ENCODE measurements around the gene CUTA.
A peak's percentile ranks its signal among the peaks of the same experiment; 100 is the strongest.

The CUTA gene

DNA sequence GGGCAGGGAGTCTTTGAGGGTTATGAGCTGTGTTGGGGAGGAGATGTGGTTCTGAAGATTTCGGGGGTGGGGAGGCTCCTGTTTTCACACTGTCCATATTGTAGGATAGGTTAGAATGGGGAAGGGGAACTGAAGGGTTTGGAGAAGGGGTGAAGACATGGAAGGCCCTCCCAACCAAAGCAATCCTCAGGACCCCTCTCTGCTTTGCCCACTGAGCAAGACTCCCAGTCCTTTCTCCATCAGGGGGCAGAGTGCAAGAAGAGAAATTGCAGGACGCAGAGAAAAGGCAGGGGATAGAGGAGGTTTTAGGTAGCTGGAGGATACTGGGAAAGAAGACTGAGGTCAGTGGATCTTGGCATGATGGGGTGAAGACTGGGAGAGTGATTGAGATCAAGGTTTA lies 5.9 kb upstream of the CUTA start:
- no peak for DNase-seq (ENCODE audit: low spot score)

DNA sequence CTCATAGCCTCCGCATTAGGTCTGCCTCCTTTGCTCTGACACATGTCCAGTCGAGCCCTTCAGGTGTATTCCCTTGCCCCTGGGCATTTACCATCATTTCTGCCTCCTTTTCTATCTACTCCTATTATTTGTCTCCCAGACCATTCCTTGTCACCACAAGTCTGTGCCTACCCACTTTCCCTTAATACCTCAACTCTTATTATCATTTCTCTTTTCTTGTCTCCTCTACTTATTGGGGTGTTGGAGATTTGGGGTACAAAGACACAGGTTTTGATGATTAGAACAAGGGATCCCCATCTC lies 3.4 kb upstream of the CUTA start:
- DNase-seq (ENCODE audit: low spot score), result no peak

DNA sequence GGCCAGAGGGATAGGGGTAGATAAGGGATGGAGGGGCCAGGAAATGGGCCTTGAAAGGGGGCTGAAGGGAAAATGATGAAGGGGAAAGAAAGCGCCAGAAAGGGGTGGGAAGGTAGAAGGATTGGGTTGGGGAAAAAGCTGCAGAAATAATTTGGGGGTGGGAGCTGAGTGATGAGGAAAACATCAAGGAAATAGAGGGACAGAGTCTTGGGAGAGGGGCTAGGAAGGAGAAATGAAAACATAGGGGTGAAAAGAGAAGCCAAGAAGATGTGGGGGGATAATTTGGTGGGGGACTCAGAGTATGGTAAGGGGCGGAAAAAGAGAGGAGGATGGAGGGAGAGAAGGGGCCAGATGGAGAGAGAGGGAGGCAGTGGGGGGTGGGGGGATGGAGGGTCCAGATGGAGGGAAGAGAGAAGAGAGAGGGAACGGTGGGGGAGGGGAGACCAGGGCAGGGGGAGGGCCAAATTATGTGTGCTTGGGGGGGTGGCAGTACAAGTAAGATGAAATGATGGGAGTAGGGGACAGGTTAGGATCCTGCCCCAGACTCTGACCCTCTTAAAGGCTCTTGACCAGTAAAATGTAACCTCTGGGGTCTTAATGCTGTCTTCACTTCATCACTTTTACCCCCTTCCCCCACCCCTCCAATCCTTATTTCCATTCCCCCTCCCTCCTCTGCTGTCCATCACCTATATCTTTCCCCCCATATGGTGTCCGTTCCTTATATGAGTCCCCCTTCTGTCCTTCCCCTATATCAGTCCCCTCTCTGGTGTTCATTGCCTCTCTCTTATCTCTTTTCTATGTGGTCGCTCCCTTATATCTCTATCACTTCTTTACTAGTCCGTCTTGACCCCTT lies 2.8 kb upstream of the CUTA start:
- DNase-seq (ENCODE audit: low spot score), result no peak

DNA sequence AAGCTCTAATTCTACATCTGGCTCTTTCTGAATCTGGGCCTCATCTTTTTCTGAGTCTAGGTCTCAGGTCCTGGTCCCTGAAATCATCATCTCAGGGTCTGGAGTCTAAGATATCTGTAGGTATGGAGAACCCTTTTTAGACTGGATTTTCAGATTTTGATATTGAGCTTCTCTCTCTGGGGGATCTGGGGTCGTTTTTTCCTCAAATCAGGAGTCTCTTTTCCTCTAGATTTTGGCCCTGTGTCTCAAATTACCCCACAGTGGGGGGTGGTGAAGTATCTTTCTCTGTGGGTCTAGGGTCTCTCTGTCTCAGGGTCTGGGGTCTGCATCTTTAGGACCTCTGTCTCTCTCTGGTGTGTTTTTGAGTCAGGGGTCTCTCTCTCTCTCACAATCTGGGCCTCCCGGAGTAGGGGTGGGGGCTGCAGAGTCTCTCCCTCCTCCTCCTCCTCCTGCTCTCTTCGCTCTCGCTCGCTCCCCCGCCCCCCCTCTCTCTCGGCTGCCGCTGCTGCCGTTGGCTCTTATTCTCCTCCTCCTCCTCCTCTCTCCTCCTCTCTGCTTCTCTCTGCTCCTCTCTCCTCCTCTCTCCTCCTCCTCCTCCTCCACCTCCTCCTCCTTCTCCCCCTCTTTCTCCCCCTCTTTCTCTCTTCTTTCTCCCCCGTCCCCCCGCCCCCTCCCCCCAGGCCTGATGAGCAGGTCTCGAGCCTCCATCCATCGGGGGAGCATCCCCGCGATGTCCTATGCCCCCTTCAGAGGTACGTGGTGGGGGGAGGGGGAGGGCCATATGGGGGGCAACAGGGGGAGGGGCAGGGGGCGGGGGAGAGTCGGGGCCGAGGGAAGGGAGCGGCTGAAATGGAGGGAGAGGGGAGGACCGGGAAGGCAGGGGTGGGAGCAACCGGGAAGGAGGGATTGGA lies 1.9 kb upstream of the CUTA start, which contains the start of gene SYNGAP1:
Gene SYNGAP1, plus strand, starts transcription at position 486 of the 911 bp plus-strand sequence. Its CDS starts 200 bp downstream, at position 686.
- no peak for DNase-seq (ENCODE audit: low spot score)

DNA sequence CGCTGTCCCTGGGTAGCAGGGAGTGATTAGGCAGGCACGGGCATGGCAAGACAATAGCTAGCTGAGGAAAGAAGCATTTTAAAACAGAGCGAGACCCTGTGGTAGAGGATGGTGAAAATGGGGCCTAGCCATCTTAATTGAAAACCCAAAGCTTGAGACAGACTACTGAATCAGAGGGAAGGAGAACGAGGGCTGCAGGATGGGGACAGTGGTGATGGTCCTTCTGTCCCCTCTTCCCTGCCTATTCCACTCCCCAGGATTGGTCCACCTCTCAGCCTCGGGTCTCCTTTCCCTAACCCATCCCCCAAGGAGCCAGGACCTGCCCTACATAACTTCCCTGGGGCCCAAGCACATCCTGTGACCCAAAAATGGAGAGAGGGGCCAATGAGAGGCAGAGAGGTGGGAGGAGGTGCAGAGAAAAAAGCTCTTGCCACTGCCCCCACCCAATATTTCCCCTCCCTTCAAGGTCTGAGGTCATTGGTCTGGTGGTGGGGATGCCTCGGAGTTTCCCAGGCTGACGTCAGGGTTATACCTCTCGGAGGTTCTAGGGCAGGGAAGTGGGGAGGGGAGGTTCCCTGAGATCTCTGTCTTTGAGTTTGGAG lies 884 bp upstream of the CUTA start:
- DNase-seq (ENCODE audit: low spot score), result peak; percentile 75

DNA sequence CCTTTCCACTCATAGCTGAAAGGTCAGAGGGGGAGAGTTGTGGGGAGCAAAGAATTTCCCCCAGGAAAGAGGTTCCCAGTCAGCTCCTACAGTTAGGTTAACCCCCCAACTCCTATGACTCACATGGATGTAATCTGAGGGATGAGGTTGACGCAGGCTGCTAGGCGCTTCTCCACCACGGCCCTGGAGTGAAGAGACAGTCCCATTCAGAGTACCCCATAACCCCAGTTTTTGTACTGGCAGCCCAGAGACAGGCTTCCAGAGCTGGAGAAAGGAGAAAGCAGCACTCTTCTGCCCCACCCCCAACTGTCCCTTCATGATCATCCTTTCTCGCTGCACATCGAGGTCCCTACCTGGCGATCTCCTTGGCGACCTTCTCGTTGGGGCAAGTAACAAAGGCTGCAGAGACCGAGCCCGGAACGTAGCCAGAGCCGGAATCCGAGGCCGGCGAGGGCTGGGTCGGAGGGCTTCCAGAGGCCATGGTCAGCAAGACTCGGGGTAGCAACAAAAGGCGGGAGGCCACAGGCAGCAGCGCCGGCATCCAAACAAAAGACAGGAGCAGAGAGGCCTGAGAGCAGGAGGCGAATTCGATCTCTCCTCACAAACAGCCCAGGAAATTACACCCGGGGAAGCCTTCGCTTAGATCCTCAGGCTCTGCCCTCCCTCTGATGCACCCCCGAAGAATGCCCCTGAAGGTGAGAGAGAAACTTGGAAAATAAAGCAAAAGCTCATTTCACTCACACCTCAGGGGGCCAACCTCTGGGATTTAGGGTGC lies 592 bp downstream of the CUTA start:
- no peak for DNase-seq (ENCODE audit: low spot score)

DNA sequence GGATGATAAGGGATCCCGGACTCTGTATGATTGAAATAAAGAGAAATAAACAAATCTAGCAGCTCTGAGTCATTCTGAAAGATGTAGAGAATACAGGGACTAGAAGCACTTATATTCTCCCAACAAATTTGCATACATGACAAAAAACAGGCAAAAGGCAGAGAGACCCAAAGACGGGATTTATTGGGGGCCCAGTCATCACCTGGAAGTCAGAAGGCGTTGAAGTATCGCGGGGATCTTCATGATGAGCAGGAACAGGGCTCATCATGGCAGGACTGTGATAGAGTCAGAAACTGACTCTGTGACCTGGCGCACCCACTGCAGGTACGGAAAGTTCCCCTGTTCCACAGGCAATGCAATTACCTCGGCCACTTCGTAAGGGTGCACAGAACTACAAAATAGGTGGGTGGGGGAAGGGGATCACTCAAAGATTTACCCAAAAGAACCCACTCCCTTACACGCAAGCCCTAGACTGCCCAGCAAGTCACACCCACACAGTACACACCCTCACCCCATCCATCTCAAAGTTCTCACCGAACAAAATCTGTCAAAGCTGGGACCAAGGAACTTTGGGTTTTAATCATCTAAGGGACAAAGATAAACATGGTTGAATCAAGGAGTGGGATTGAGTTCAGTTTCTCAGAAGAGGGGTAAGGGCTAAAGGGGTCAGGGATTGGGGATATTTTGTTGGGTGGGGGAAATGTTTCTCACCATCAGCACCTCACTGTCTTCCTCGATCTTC lies 1.4 kb downstream of the CUTA start:
- no peak for DNase-seq (ENCODE audit: low spot score)

DNA sequence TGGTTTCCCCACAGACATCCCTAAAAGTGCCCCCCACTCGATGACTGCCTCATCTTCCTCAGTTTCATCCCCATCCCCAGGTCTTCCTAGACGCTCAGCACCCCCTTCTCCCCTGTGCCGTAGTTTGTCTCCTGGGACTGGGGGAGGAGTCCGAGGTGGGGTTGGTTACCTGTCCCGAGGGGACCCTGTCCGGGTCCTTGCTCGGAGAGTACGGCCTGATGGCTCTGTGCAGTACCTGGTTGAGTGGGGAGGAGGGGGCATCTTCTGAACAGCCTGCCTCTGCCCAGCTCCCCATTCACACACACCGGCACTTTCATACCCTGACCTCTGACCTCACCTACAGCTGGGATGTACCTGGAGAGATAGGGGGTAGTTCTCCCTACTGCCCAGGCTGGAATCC lies 2.1 kb downstream of the CUTA start:
- no peak for DNase-seq (ENCODE audit: low spot score)

DNA sequence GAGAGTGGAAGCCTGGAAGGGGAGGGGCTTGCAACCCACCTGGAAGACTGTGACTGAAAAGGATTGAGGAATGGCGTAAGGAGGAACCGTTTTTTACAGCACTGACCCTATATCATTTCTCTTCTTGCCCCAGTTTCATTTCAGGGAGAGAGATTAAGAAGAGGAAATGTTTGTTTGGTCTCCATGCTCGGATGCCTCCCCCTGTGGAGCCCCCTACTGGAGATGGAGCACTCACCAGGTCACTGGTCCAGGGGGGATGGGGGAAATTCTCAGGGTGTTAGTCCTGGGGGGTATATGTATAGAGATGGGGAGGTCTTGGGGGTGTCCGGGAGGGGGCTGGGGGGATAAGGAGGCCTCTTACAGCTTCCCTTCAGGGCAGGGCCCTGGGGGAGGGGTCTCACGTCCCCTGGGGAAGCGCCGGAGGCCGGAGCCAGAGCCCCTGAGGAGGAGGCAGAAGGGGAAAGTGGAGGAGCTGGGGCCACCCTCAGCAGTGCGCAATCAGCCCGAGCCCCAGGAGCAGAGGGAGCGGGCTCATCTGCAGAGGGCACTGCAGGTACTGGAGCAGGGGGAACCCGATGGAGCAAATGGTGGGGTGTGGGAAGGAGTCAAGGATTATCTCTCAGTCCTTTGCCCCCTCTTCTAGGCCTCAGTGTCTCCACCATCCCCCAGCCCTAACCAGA lies 3.2 kb downstream of the CUTA start:
- DNase-seq (ENCODE audit: low spot score), result no peak

DNA sequence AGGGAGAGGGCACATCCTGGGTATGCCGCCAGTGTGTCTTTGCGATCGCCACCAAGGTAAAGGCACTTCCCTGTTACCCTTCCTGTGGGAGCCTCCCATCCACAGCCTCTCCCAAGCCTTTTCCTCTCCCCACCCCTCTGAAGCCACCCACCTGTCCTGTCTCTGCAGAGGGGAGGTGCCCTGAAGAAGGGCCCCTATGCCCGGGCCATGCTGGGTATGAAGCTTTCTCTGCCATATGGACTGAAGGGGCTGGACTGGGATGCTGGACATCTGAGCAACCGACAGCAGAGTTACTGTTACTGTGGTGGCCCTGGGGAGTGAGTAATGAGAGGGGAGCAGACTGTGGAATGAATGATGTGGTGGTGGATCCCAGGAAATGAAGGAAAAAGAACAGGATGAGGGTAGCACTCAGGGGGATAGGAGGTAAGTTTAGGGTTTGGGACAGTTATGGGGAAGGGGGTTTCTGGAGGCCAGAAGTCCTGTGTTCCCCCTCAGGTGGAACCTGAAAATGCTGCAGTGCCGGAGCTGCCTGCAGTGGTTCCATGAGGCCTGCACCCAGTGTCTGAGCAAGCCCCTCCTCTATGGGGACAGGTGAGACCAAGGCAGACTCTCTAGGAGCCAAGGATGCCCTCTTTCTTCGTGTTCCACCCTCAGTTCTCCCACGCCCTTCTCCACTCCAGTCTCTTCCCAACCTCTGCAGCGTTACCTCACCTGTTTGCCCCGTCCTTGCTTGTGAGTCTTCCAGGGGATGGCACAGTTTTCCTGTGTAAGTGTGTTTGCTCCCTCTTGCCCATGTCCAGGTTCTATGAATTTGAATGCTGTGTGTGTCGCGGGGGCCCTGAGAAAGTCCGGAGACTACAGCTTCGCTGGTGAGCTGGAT lies 4.4 kb downstream of the CUTA start:
- no peak for DNase-seq (ENCODE audit: low spot score)

DNA sequence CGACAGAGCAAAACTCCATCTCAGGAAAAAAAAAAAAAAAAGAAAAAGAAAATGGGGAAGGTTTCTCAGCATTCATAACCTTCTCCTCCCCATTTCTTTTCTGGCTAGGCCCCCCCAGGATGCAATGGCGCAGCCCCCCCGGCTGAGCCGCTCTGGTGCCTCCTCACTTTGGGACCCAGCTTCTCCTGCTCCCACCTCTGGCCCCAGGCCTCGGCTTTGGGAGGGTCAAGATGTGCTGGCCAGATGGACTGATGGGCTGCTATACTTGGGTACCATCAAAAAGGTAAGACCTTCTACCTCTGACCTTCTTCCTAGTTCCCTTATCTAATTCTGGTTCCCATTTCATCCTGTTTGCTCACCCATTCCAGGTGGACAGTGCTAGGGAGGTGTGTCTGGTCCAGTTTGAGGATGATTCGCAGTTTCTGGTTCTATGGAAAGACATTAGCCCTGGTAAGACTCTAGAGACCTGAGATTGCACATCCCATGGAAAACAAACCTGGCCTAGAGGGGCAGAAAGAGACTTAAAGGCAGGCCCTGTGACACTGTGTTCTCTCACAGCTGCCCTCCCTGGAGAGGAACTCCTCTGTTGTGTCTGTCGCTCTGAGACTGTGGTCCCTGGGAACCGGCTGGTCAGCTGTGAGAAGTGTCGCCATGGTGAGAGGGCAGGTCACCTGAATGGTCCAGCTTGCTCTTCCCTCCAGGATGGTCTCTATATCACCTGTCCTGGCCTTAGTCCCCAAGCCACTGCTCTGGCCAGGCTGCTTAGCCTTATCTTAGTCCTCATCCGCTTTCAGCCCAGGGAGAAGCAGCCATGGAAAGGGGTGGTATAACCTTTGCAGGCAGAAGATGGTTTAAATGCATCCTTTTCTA lies 5.5 kb downstream of the CUTA start:
- DNase-seq (ENCODE audit: low spot score), result no peak

DNA sequence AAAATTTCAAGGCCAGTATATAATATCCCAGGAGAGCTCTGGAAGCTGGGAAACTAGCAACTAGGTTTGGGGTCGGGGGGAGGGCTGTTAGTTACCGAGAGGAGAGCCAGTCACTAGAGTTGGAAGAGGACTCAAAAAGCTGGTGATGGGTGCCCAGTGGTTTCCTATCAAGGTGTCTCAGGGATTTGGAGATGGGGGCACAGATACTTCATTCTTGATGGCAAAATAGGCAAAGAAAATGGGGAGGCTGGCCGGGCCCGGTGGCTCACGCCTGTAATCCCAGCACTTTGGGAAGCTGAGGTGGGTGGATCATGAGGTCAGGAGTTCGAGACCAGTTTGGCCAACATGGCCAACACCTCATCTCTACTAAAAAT lies 6.3 kb downstream of the CUTA start:
- DNase-seq (ENCODE audit: low spot score), result no peak

DNA sequence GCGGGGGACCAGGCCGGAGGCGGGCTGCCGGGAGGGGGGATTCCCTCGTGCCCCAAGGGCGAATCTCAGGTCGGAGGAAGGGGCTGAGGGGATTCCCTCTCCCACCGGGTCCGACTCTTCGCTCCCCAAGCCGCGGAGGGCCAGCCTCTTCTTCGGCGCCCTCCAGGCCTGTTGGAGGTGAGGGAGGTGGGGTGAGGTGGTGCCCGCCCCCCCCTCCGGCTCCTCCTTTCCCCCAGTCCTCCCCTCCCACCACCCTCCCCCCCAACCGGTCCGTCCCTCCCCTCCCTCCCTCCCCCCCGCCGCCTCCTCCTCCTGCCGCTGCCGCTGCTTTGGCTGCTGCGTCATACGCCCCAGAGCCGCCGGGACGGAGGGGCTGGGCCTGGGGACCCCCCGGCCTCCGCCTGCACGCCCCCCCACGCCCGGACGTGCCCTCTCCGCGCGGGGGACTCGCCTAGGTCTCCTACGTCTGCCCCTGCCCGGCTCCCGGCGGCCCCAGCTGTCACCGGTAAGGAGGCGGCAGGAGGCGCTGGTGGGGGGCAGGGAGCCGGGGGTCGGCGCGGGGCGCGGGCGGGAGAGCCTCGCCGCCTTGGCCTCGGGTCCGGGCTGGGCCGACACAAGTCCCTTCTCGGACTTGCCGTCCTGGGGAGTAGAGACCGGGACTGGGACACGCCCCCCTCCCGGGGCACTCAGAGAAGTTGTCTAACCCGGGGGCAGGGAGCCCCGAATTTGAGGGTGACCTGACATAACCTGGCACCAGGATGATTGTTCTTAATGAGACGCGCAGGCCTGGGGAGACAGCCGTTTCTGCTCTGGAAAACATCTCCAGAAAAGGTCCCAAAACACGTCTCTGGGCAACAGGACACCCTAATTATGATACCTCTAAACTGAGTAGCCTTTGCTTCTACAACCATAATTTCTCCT lies 6.9 kb downstream of the CUTA start, which contains the start of gene PHF1:
Gene PHF1, plus strand, starts transcription at position 304 of the 921 bp plus-strand sequence. CDS start 1,250 bp downstream, outside the sequence.
- DNase-seq (ENCODE audit: low spot score), result no peak

DNA sequence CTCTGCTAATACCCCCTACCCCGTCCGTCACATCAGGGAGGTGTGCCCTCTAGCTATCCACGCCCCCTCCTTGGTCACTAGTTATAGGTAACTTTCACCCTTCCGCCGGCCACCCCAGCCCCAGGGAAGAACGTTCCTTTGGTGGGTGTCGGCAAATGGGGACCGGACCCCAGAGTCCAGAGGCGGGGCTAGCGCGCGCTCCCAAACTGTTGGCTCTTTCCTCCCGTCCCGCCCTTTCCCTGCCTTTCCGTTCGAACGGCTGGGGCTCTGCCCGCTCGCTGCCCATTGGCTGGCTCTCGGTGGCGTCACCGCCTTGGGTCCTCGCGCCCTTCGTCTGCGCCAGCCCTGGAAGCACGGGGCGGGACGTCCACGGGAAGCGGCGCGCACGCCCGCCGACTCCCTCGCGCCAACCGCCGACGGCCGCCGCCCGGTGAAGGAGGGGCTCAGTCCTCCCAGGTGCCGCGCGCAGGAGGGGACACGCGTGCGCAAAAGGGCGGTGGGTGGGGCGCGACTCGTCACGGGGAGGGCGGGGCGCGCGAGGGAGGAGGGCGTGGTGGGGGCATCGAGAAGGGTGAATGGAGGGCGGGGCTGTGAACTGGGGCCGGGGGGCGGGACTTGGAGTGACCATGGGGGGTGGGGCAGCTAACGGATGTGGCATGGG lies 7.7 kb downstream of the CUTA start:
- peak; percentile 98 for DNase-seq (ENCODE audit: low spot score)

DNA sequence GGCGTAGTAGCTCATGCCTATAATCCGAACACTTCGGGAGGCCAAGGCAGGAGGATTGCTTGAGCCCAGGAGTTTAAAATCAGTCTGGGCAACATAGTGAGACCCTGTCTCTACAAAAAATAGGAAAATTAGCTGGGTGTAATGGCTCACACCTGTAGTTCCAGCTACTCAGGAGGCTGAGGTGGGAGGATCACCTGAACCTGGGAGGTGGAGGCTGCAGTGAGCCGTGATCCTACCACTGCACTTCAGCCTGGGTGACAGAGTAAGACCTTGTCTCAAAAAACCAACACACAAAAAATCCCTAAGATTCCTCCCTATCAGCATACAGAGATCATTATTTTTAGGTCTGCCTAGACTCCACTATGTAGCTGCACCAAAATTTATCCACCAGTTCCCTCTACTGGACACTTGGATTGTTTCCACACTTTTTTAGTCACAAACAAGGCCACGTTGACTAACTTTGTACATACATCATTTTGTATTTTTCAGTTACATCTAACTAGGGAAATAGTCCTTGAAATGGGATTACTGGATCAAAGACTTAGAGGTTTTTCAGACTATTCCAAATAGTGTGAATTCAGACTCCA lies 10.7 kb downstream of the CUTA start:
- DNase-seq (ENCODE audit: low spot score), result no peak

DNA sequence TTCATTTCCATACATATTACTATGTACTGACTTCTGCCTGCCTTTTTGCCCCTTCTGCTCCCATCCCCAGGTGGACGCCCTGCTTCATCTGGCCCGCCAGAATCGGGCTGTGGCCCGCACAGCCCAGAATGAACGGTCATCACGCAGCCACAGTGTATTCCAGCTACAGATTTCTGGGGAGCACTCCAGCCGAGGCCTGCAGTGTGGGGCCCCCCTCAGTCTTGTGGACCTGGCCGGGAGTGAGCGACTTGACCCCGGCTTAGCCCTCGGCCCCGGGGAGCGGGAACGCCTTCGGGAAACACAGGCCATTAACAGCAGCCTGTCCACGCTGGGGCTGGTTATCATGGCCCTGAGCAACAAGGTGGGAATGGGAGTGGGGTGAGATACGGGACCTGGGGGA lies 11.8 kb downstream of the CUTA start:
- DNase-seq (ENCODE audit: low spot score), result no peak
